ENCODE data around the gene EPHA6.

GRCh38 chr3:97579365-97579764 is 765.0 kb downstream of the EPHA6 start:
- no peak for TF ChIP-seq POLR2AphosphoS5 (IDR thresholded peaks at IDR 0.05; ENCODE audit: borderline replicate concordance, low read depth, low read length)
- TF ChIP-seq EZH2 (IDR thresholded peaks at IDR 0.05): no peak
- TF ChIP-seq FOXP2 (optimal IDR thresholded peaks at IDR 0.05; ENCODE audit: control extremely low read depth, extremely low read length, insufficient read depth): no peak

Data from SK-N-MC (cell line).